PC-9 (cell line): Measurements from ENCODE around the gene POU5F1. TPM values are rescaled to one million over a fixed set of nuclear protein-coding genes. Genes with fewer than 3 reads are reported as not detected.

ENCODE experiments used
- BruUV-seq: library from RNA; stranded (reverse); fragments of 400-500 nt; replicated peaks from 2 replicates; lab custom pipeline; 2021; lab: Mats Ljungman, UMichigan
- CTCF ChIA-PET: fragments of 300-600 bp; sonication (Branson Sonifier 250); formaldehyde crosslinking; loops from one replicate; lab custom pipeline; 2022; ENCODE audit warnings: antibody characterized with exemption; lab: Charles Lee
- POLR2A ChIA-PET: fragments of 300-600 bp; sonication (Branson Sonifier 250); formaldehyde crosslinking; loops from one replicate; lab custom pipeline; 2022; ENCODE audit warnings: antibody characterized with exemption; ENCODE audit not compliant: unreplicated experiment; lab: Charles Lee
- DNase-seq, 2 experiments: peaks; one replicate each; pipeline versions ENCODE4 v3.0.0 to v3.0.0-alpha.2; 2015 to 2022; ENCODE audit warnings: mixed read lengths in 1 of 2
- H2AFZ ChIP-seq: fragments of 200-600 bp; sonication (generic); 2 replicates; pipeline ENCODE4 v1.8.1; 2017; ENCODE audit warnings: antibody characterized with exemption
- H3F3A ChIP-seq: fragments of 200-600 bp; sonication (generic); 2 replicates; pipeline ENCODE4 v1.8.1; 2017; ENCODE audit warnings: antibody characterized with exemption, mild to moderate bottlenecking, low read depth; ENCODE audit not compliant: insufficient read depth
- H3K27ac ChIP-seq: fragments of 200-600 bp; sonication (generic); 2 replicates; pipeline ENCODE4 v1.6.1; 2016; ENCODE audit warnings: mixed run types
- H3K27me3 ChIP-seq: fragments of 200-600 bp; sonication (generic); 2 replicates; pipeline ENCODE4 v1.6.1; 2016; ENCODE audit warnings: low read depth, mixed run types; ENCODE audit not compliant: insufficient read depth
- H3K36me3 ChIP-seq: fragments of 200-600 bp; sonication (generic); 2 replicates; pipeline ENCODE4 v1.6.1; 2016; ENCODE audit warnings: low read depth, mixed run types
- H3K4me1 ChIP-seq: fragments of 200-600 bp; sonication (generic); replicated peaks from 2 replicates; pipeline ENCODE4 v1.6.1; 2016; ENCODE audit warnings: mixed run types; ENCODE audit not compliant: insufficient read depth
- H3K4me2 ChIP-seq: fragments of 200-600 bp; sonication (generic); 2 replicates; pipeline ENCODE4 v1.6.1; 2017; ENCODE audit warnings: mixed run types
- H3K4me3 ChIP-seq: fragments of 200-600 bp; sonication (generic); 2 replicates; pipeline ENCODE4 v1.6.1; 2016; ENCODE audit warnings: mixed run types
- H3K79me2 ChIP-seq: fragments of 200-600 bp; sonication (generic); 2 replicates; pipeline ENCODE4 v1.6.1; 2017; ENCODE audit warnings: low read depth, mixed run types
- H3K9me2 ChIP-seq: fragments of 200-600 bp; sonication (generic); 2 replicates; pipeline ENCODE4 v1.8.1; 2017; ENCODE audit warnings: mild to moderate bottlenecking; ENCODE audit not compliant: insufficient read depth
- H3K9me3 ChIP-seq: fragments of 200-600 bp; sonication (generic); 2 replicates; pipeline ENCODE4 v1.8.1; 2016; ENCODE audit warnings: low read depth; ENCODE audit not compliant: insufficient read depth
- H4K20me1 ChIP-seq: fragments of 200-600 bp; sonication (generic); 2 replicates; pipeline ENCODE4 v1.8.1; 2017; ENCODE audit not compliant: insufficient read depth
- CTCF ChIP-seq: fragments of 200-600 bp; sonication (generic); conservative IDR thresholded peaks from 2 replicates; pipeline ENCODE4 v1.6.1; 2017; ENCODE audit warnings: mixed run types, antibody characterized with exemption, mild to moderate bottlenecking, moderate library complexity
- EZH2 ChIP-seq: fragments of 200-600 bp; sonication (generic); IDR thresholded peaks from 2 replicates; pipeline ENCODE4 v1.8.0; 2017; ENCODE audit warnings: antibody characterized with exemption, low read depth
- intact Hi-C: fragments of 100-400 bp; cut with micrococcal nuclease; formaldehyde crosslinking; loops from one replicate; pipeline ENCODE4 v1.10.0; 2022; ENCODE audit not compliant: unreplicated experiment
- total RNA-seq: library from RNA; stranded (reverse); gene quantifications from 2 replicates; pipeline ENCODE4 v1.2.3, GENCODE V29; 2021

Gene POU5F1
- total RNA-seq, 1 experiment from 2014 or later: 1.4 TPM

GRCh38 chr6:31163922-31164321, 6.6 kb downstream of the POU5F1 start:
- DNase-seq: no peak
- no peak overlapping the region for H3K27ac ChIP-seq
- H3F3A ChIP-seq: peaks cover 7% of the 10 kb centered on the region; the same call in 1 of the 2 replicates
- no peaks in the 10 kb centered on the region for H3K27me3 ChIP-seq
- H3K4me2 ChIP-seq: no peak overlapping the region
- no peaks in the 10 kb centered on the region; the same call in 1 of the 2 replicates for H4K20me1 ChIP-seq
- H2AFZ ChIP-seq: no peak overlapping the region
- no peaks in the 10 kb centered on the region for H3K9me2 ChIP-seq
- ChIA-PET CTCF (interaction anchor here (0.6 kb wide), 1 partner anchor 407 kb away, joined by 3 read pairs; no protein-coding TSS in a partner anchor), POLR2A (no interaction called here)
- H3K9me3 ChIP-seq: no peaks in the 10 kb centered on the region
- TF ChIP-seq EZH2 (no peak), CTCF (no peak)
- no TSS peak for BruUV-seq
- no peaks in the 10 kb centered on the region for H3K36me3 ChIP-seq
- no peak overlapping the region for H3K4me3 ChIP-seq
- peaks cover 13% of the 10 kb centered on the region for H3K4me1 ChIP-seq
- intact Hi-C loops: no loop called here
- H3K79me2 ChIP-seq: no peaks in the 10 kb centered on the region

- H3F3A ChIP-seq: no peaks in the 10 kb centered on the region
- no peak for DNase-seq
- H4K20me1 ChIP-seq: no peaks in the 10 kb centered on the region; the same call in 1 of the 2 replicates
- H3K27me3 ChIP-seq: no peaks in the 10 kb centered on the region
- no TSS peak for BruUV-seq
- no peaks in the 10 kb centered on the region for H3K79me2 ChIP-seq
- CTCF ChIA-PET: no interaction called here
- H3K4me1 ChIP-seq: peaks cover 8% of the 10 kb centered on the region
- H3K9me2 ChIP-seq: no peaks in the 10 kb centered on the region
- intact Hi-C loops: no loop called here
- H3K4me2 ChIP-seq: no peak overlapping the region
- no peaks in the 10 kb centered on the region for H3K36me3 ChIP-seq
- TF ChIP-seq EZH2 (no peak), CTCF (no peak)
- H3K27ac ChIP-seq: no peak overlapping the region
- no peaks in the 10 kb centered on the region for H3K9me3 ChIP-seq
- no peak overlapping the region for H2AFZ ChIP-seq
- POLR2A ChIA-PET: no interaction called here
- no peak overlapping the region for H3K4me3 ChIP-seq
Observed at GRCh38 chr6:31162463-31163165, 7.9 kb downstream of the POU5F1 start.

- H4K20me1 ChIP-seq: no peaks in the 10 kb centered on the region; the same call in 1 of the 2 replicates
- no peaks in the 10 kb centered on the region for H3F3A ChIP-seq
- H3K9me2 ChIP-seq: no peaks in the 10 kb centered on the region
- H3K4me2 ChIP-seq: no peak overlapping the region
- H3K27ac ChIP-seq: no peak overlapping the region
- ChIA-PET POLR2A (no interaction called here), CTCF (no interaction called here)
- peaks cover 16% of the 10 kb centered on the region for H3K4me1 ChIP-seq
- no peak overlapping the region for H2AFZ ChIP-seq
- no peaks in the 10 kb centered on the region for H3K9me3 ChIP-seq
- intact Hi-C loops: no loop called here
- H3K27me3 ChIP-seq: no peaks in the 10 kb centered on the region
- no TSS peak for BruUV-seq
- H3K4me3 ChIP-seq: no peak overlapping the region
- no peaks in the 10 kb centered on the region for H3K36me3 ChIP-seq
- no peaks in the 10 kb centered on the region for H3K79me2 ChIP-seq
- no peak for TF ChIP-seq EZH2
- TF ChIP-seq CTCF: no peak
- no peak for DNase-seq
Observed at GRCh38 chr6:31161216-31162126, 9.0 kb downstream of the POU5F1 start.
